H1 (cell line): Measurements from ENCODE around the gene ISOC2. TPM values are rescaled to one million over a fixed set of nuclear protein-coding genes. Genes with fewer than 3 reads are reported as not detected.
A peak's percentile ranks its signal among the peaks of the same experiment; 100 is the strongest.

Experiments
- CTCF ChIA-PET: fragments of 300-600 bp; sonication (Branson Sonifier 250); formaldehyde crosslinking; loops from one replicate; lab custom pipeline; 2021; ENCODE audit not compliant: partially characterized antibody; lab: Charles Lee
- POLR2A ChIA-PET: fragments of 300-600 bp; sonication (Branson Sonifier 250); formaldehyde crosslinking; loops from one replicate; lab custom pipeline; 2021; ENCODE audit warnings: inconsistent platforms; ENCODE audit not compliant: partially characterized antibody; lab: Charles Lee
- DNase-seq, 2 experiments: peaks; one replicate each; pipeline versions ENCODE4 v3.0.0 to v3.0.0-alpha.2; 2010 to 2022; ENCODE audit warnings: low spot score in 2 of 2, low read depth in 1 of 2, mixed read lengths in 1 of 2
- FAIRE-seq: peaks from 2 replicates; lab custom pipeline; 2011; peaks lifted over from hg19 to GRCh38; lab: Jason Lieb, UNC
- H2AFZ ChIP-seq: 2 replicates; pipeline ENCODE4 v1.8.1; 2012; ENCODE audit warnings: low read length, inconsistent platforms
- H2AK5ac ChIP-seq: 2 replicates; pipeline ENCODE4 v1.6.1; 2013; ENCODE audit warnings: low read depth, low read length
- H2BK120ac ChIP-seq: replicated peaks from 2 replicates; pipeline ENCODE3; 2013; ENCODE audit warnings: low read depth, low read length, inconsistent platforms
- H2BK12ac ChIP-seq: 2 replicates; pipeline ENCODE4 v1.6.1; 2013; ENCODE audit warnings: low read depth, low read length
- H2BK15ac ChIP-seq: 2 replicates; pipeline ENCODE4 v1.6.1; 2013; ENCODE audit warnings: low read length
- H2BK20ac ChIP-seq: 2 replicates; pipeline ENCODE4 v1.6.1; 2013; ENCODE audit warnings: low read length
- H2BK5ac ChIP-seq: 2 replicates; pipeline ENCODE4 v1.6.1; 2013; ENCODE audit warnings: low read depth, low read length
- H3K14ac ChIP-seq: 2 replicates; pipeline ENCODE4 v1.6.1; 2013; ENCODE audit warnings: inconsistent platforms; ENCODE audit not compliant: insufficient read length
- H3K18ac ChIP-seq: 2 replicates; pipeline ENCODE4 v1.6.1; 2013; ENCODE audit warnings: low read length; ENCODE audit errors: extremely low read depth
- H3K23ac ChIP-seq: 2 replicates; pipeline ENCODE4 v1.6.1; 2013; ENCODE audit warnings: inconsistent platforms; ENCODE audit not compliant: insufficient read length
- H3K23me2 ChIP-seq: 2 replicates; pipeline ENCODE4 v1.6.1; 2013; ENCODE audit warnings: low read depth, low read length
- H3K27ac ChIP-seq: 2 replicates; pipeline ENCODE4 v1.6.1; 2011; ENCODE audit warnings: low read depth, low read length, inconsistent platforms
- H3K27me3 ChIP-seq, 4 experiments: replicated peaks in 1 of 4; 1 replicate in 1 of 4; 2 replicates in 3 of 4; pipeline versions ENCODE4 v1.6.1 to v1.8.1; 2011 to 2013; ENCODE audit warnings: low read length in 3 of 4, mild to moderate bottlenecking in 3 of 4, inconsistent platforms in 2 of 4, mixed read lengths in 2 of 4, moderate library complexity in 1 of 4; ENCODE audit not compliant: control insufficient read depth in 3 of 4, insufficient read depth in 3 of 4; ENCODE audit errors: extremely low read depth in 1 of 4
- H3K36me3 ChIP-seq, 4 experiments: 2 replicates each; pipeline versions ENCODE4 v1.6.1 to v1.8.1; 2011 to 2013; ENCODE audit warnings: mild to moderate bottlenecking in 4 of 4, low read length in 3 of 4, moderate library complexity in 2 of 4, control low read depth in 1 of 4, inconsistent platforms in 1 of 4; ENCODE audit not compliant: insufficient read depth in 4 of 4, control insufficient read depth in 2 of 4
- H3K4ac ChIP-seq: replicated peaks from 2 replicates; pipeline ENCODE3; 2013; ENCODE audit warnings: low read length, low read depth, mixed read lengths, inconsistent platforms; ENCODE audit not compliant: insufficient read length
- H3K4me1 ChIP-seq, 4 experiments: replicated peaks in 1 of 4; 1 replicate in 1 of 4; 2 replicates in 3 of 4; pipeline versions ENCODE4 v1.6.1 to v1.8.1; 2011 to 2013; ENCODE audit warnings: low read length in 3 of 4, inconsistent platforms in 2 of 4, mixed read lengths in 1 of 4; ENCODE audit not compliant: insufficient read depth in 4 of 4, control insufficient read depth in 3 of 4
- H3K4me2 ChIP-seq, 2 experiments: 2 replicates each; pipeline versions ENCODE4 v1.6.1 to v1.8.1; 2011 to 2013; ENCODE audit warnings: low read depth in 2 of 2, low read length in 2 of 2, control low read depth in 1 of 2, inconsistent platforms in 1 of 2, mild to moderate bottlenecking in 1 of 2; ENCODE audit not compliant: insufficient read depth in 1 of 2
- H3K4me3 ChIP-seq, 4 experiments: fragments of 200-600, 300-600 bp in 1 of 4; sonication (generic), shearing (Covaris generic), sonication (Bioruptor Twin) in 1 of 4; 2 replicates each; pipeline versions ENCODE4 v1.5.1 to v1.8.1; 2011 to 2016; ENCODE audit warnings: low read length in 4 of 4, low read depth in 3 of 4, control low read depth in 2 of 4, inconsistent platforms in 2 of 4, mild to moderate bottlenecking in 2 of 4, mixed read lengths in 1 of 4, moderate library complexity in 1 of 4; ENCODE audit not compliant: insufficient read depth in 2 of 4; ENCODE audit errors: extremely low read depth in 1 of 4
- H3K56ac ChIP-seq: replicated peaks from 2 replicates; pipeline ENCODE3; 2013; ENCODE audit warnings: low read depth, mild to moderate bottlenecking, mixed read lengths, low read length, inconsistent platforms; ENCODE audit not compliant: insufficient read length
- H3K79me1 ChIP-seq: 2 replicates; pipeline ENCODE4 v1.6.1; 2013; ENCODE audit warnings: low read depth, low read length, control low read depth
- H3K79me2 ChIP-seq, 2 experiments: 2 replicates each; pipeline versions ENCODE4 v1.6.1 to v1.8.1; 2012 to 2013; ENCODE audit warnings: low read length in 2 of 2, mild to moderate bottlenecking in 2 of 2, inconsistent platforms in 1 of 2; ENCODE audit not compliant: insufficient read depth in 2 of 2, control insufficient read depth in 1 of 2
- H3K9ac ChIP-seq, 4 experiments: replicated peaks in 1 of 4; 1 replicate in 1 of 4; 2 replicates in 3 of 4; pipeline versions ENCODE4 v1.6.1 to v1.8.1; 2011 to 2013; ENCODE audit warnings: low read depth in 3 of 4, low read length in 3 of 4, control low read depth in 2 of 4, mild to moderate bottlenecking in 2 of 4, moderate library complexity in 2 of 4, inconsistent platforms in 1 of 4; ENCODE audit errors: extremely low read depth in 1 of 4
- H3K9me3 ChIP-seq, 2 experiments: 2 replicates each; pipeline versions ENCODE4 v1.6.1 to v1.8.1; 2012 to 2013; ENCODE audit warnings: mild to moderate bottlenecking in 2 of 2, moderate library complexity in 2 of 2, control low read depth in 1 of 2, inconsistent platforms in 1 of 2, low read depth in 1 of 2, low read length in 1 of 2, mixed read lengths in 1 of 2; ENCODE audit not compliant: insufficient read depth in 2 of 2
- H4K20me1 ChIP-seq, 2 experiments: replicated peaks in 1 of 2; 2 replicates each; pipeline versions ENCODE3 to v1.8.1; 2011 to 2013; ENCODE audit warnings: inconsistent platforms in 2 of 2, low read length in 2 of 2, mild to moderate bottlenecking in 1 of 2; ENCODE audit not compliant: insufficient read depth in 2 of 2, control insufficient read depth in 1 of 2
- H4K5ac ChIP-seq: 2 replicates; pipeline ENCODE4 v1.6.1; 2013; ENCODE audit warnings: low read length, low read depth, mixed read lengths, inconsistent platforms; ENCODE audit not compliant: insufficient read length
- H4K8ac ChIP-seq: 2 replicates; pipeline ENCODE4 v1.8.0; 2013; ENCODE audit warnings: mild to moderate bottlenecking, moderate library complexity, low read length, inconsistent platforms; ENCODE audit not compliant: insufficient read depth; ENCODE audit errors: extremely low read depth
- H4K91ac ChIP-seq: replicated peaks from 2 replicates; pipeline ENCODE3; 2013; ENCODE audit warnings: low read length, mixed read lengths, inconsistent platforms; ENCODE audit not compliant: insufficient read length
- ATF2 ChIP-seq: IDR thresholded peaks from 2 replicates; pipeline ENCODE4 v1.6.1; 2012; ENCODE audit warnings: low read length, inconsistent platforms
- BACH1 ChIP-seq: IDR thresholded peaks from 2 replicates; pipeline ENCODE4 v1.6.1; 2012; ENCODE audit warnings: low read length, improper control_type of control experiment
- CBX5 ChIP-seq: fragments of 300-800, 300-1000 bp; sonication (generic); IDR thresholded peaks from 2 replicates; pipeline ENCODE4 v1.7.1; 2016; ENCODE audit warnings: antibody characterized with exemption, low read length, low read depth
- HDAC2 ChIP-seq, 2 experiments: fragments of 300-600 bp in 1 of 2; sonication (generic) in 1 of 2; IDR thresholded peaks; 2 replicates each; pipeline ENCODE4 v1.6.1; 2011 to 2012; ENCODE audit warnings: low read depth in 2 of 2, low read length in 2 of 2, mild to moderate bottlenecking in 2 of 2, moderate library complexity in 2 of 2, borderline replicate concordance in 1 of 2, inconsistent platforms in 1 of 2
- MAFK ChIP-seq: IDR thresholded peaks from 2 replicates; pipeline ENCODE4 v1.6.1; 2012; ENCODE audit warnings: low read depth, mild to moderate bottlenecking, improper control_type of control experiment, low read length
- RXRA ChIP-seq: IDR thresholded peaks from 2 replicates; pipeline ENCODE4 v1.6.1; 2011; ENCODE audit warnings: low read depth, mild to moderate bottlenecking, low read length, moderate library complexity; ENCODE audit not compliant: insufficient read depth
- SAP30 ChIP-seq: fragments of 300-600 bp; sonication (generic); IDR thresholded peaks from 2 replicates; pipeline ENCODE4 v1.7.1; 2012; ENCODE audit warnings: low read length, moderate library complexity, mild to moderate bottlenecking, inconsistent platforms; ENCODE audit not compliant: insufficient read depth, insufficient replicate concordance
- SIRT6 ChIP-seq: IDR thresholded peaks from one replicate; pipeline ENCODE4 v1.7.1; 2012; ENCODE audit warnings: low read length, inconsistent platforms
- SP1 ChIP-seq: IDR thresholded peaks from 2 replicates; pipeline ENCODE4 v1.6.1; 2011; ENCODE audit warnings: low read depth, low read length
- TAF1 ChIP-seq: IDR thresholded peaks from 2 replicates; pipeline ENCODE4 v1.6.1; 2011; ENCODE audit warnings: mild to moderate bottlenecking, low read depth, low read length
- TAF7 ChIP-seq: optimal IDR thresholded peaks from 2 replicates; pipeline ENCODE3; 2011; ENCODE audit warnings: low read depth, mild to moderate bottlenecking, inconsistent platforms, low read length, moderate library complexity, borderline replicate concordance
- TEAD4 ChIP-seq: IDR thresholded peaks from 2 replicates; pipeline ENCODE4 v1.6.1; 2012; ENCODE audit warnings: low read depth, low read length, inconsistent platforms, mixed read lengths
- WGBS, 2 experiments: shearing (Covaris generic) in 1 of 2; methylation state at CpG; one replicate each; pipeline versions ENCODE4 v1.1.6 to v1.1.7; 2013 to 2015; ENCODE audit warnings: low lambda C conversion rate in 2 of 2, mixed read lengths in 2 of 2, inconsistent platforms in 1 of 2, low coverage in 1 of 2, missing lambda C conversion rate in 1 of 2; ENCODE audit not compliant: insufficient replicate concordance in 2 of 2, insufficient coverage in 1 of 2, insufficient read length in 1 of 2; ENCODE audit errors: extremely low coverage in 1 of 2, missing lambda C conversion rate in 1 of 2; 5-methylcytosine and 5-hydroxymethylcytosine counted together
- polyA plus RNA-seq, 7 experiments: library from polyadenylated mRNA; depleted of rRNA in 3 of 7; stranded (reverse) in 5 of 7; unstranded in 2 of 7; fragments of >200 nt in 5 of 7; fragments of 200-250 nt in 2 of 7; gene quantifications; 1 replicate in 5 of 7; 2 replicates in 1 of 7; 4 replicates in 1 of 7; pipeline versions ENCODE4 v1.2.1 to v1.2.3, GENCODE V29; 2011 to 2013; ENCODE audit warnings: missing spikeins in 2 of 7, mixed read lengths in 2 of 7
- total RNA-seq: library from RNA; stranded (reverse); fragmentation: NEBNext Ultra II Directional; extraction: Animal tissue kit (Norgen Biotek cat#: 25700); gene quantifications from 2 replicates; pipeline ENCODE4 v1.2.1, GENCODE V29; 2021

ISOC2 gene
- total and polyA plus RNA-seq, 2 of the 8 experiments (the other 6 are each of a cell fraction or from before 2014, with no cell fraction given): 96.9 to 152 TPM

GRCh38 chr19:55449469-55449868 is 12.0 kb downstream of the ISOC2 start:
- FAIRE-seq: no peak
- WGBS, 2 experiments: 50% methylated on average over 13 of the region's 16 CpGs; no CpG with 5 or more reads in 1 of the 2 experiments
- TF ChIP-seq RXRA (no peak), TEAD4 (no peak), MAFK (no peak), SAP30 (no peak), TAF7 (no peak), SIRT6 (no peak), HDAC2 (IDR thresholded peaks at IDR 0.05; ENCODE audit: borderline replicate concordance in 1 of 2, low read depth in 2 of 2, low read length in 2 of 2) (no peak), ATF2 (no peak), TAF1 (no peak), BACH1 (no peak), CBX5 (no peak), SP1 (no peak)

More at GRCh38 chr19:55449469-55449868, 12.0 kb downstream of the ISOC2 start:
- H3K36me3 ChIP-seq: no peaks in the 10 kb centered on the region
- no peak overlapping the region for H2BK120ac ChIP-seq
- no peak overlapping the region for H2BK5ac ChIP-seq
- no peak overlapping the region for H4K91ac ChIP-seq
- no peaks in the 10 kb centered on the region for H3K79me2 ChIP-seq
- no peak overlapping the region for H2AFZ ChIP-seq
- POLR2A ChIA-PET: interaction anchor here (1.3 kb wide), 1 partner anchor 29 kb away, joined by 3 read pairs; no protein-coding TSS in a partner anchor
- no peaks in the 10 kb centered on the region for H3K79me1 ChIP-seq
- H3K4ac ChIP-seq: no peak overlapping the region
- no peaks in the 10 kb centered on the region for H3K9me3 ChIP-seq
- DNase-seq: no peak
- H3K9ac ChIP-seq: no peak overlapping the region
- peaks cover 20% of the 10 kb centered on the region; the same call in 1 of the 2 replicates for H3K23me2 ChIP-seq
- H3K23ac ChIP-seq: no peak overlapping the region
- peaks cover 0 to 14% of the 10 kb centered on the region in 2 experiments for H4K20me1 ChIP-seq
- no peak overlapping the region for H3K27ac ChIP-seq
- no peak overlapping the region for H3K4me3 ChIP-seq
- H3K4me2 ChIP-seq: no peak overlapping the region
- peak overlapping the region; percentile 13; the same call in 1 of the 2 replicates for H2BK20ac ChIP-seq
- H3K4me1 ChIP-seq: peaks cover 0 to 5% (median 2%) of the 10 kb centered on the region in 4 experiments; a peak in 5 of 7 replicates
- no peak overlapping the region for H2AK5ac ChIP-seq
- H3K14ac ChIP-seq: no peak overlapping the region
- no peak overlapping the region for H2BK12ac ChIP-seq
- no peak overlapping the region for H4K5ac ChIP-seq
- peak overlapping the region; percentile 65; the same call in 1 of the 2 replicates for H2BK15ac ChIP-seq
- no peak overlapping the region for H3K56ac ChIP-seq
- H4K8ac ChIP-seq: no peak overlapping the region
- no peak overlapping the region for H3K18ac ChIP-seq
- peaks cover 43 to 76% (median 72%) of the 10 kb centered on the region in 4 experiments for H3K27me3 ChIP-seq
- CTCF ChIA-PET: interaction anchor here (0.6 to 1.2 kb wide), 5 partner anchors 14 to 157 kb away, joined by 3 read pairs; no protein-coding TSS in a partner anchor
